Measurements from ENCODE around the gene RNF112.
A peak's percentile ranks its signal among the peaks of the same experiment; 100 is the strongest.

RNF112 gene

DNA sequence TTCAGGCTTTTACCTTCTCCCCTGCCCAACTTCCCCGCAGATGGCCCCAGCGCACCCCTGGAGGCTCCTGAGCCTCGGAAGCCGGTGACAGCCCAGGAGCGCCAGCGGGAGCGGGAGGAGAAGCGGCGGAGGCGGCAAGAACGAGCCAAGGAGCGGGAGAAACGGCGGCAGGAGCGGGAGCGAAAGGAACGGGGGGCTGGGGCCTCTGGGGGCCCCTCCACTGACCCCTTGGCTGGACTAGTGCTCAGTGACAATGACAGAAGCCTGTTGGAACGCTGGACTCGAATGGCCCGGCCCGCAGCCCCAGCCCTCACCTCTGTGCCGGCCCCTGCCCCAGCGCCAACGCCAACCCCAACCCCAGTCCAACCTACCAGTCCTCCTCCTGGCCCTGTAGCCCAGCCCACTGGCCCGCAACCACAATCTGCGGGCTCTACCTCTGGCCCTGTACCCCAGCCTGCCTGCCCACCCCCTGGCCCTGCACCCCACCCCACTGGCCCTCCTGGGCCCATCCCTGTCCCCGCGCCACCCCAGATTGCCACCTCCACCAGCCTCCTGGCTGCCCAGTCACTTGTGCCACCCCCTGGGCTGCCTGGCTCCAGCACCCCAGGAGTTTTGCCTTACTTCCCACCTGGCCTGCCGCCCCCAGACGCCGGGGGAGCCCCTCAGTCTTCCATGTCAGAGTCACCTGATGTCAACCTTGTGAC lies 29.1 kb upstream of the RNF112 start:
- H3K27me3 Mint-ChIP-seq = no peaks in the 10 kb centered on the region
- peaks cover 23% of the 10 kb centered on the region for H3K36me3 Mint-ChIP-seq (ENCODE audit: low read depth)
- no peak overlapping the region for H3K4me3 Mint-ChIP-seq
- H3K27ac Mint-ChIP-seq = no peak overlapping the region
- peaks cover 16% of the 10 kb centered on the region for H3K4me1 Mint-ChIP-seq (ENCODE audit: low read depth)
- no peaks in the 10 kb centered on the region for H3K9me3 Mint-ChIP-seq

DNA sequence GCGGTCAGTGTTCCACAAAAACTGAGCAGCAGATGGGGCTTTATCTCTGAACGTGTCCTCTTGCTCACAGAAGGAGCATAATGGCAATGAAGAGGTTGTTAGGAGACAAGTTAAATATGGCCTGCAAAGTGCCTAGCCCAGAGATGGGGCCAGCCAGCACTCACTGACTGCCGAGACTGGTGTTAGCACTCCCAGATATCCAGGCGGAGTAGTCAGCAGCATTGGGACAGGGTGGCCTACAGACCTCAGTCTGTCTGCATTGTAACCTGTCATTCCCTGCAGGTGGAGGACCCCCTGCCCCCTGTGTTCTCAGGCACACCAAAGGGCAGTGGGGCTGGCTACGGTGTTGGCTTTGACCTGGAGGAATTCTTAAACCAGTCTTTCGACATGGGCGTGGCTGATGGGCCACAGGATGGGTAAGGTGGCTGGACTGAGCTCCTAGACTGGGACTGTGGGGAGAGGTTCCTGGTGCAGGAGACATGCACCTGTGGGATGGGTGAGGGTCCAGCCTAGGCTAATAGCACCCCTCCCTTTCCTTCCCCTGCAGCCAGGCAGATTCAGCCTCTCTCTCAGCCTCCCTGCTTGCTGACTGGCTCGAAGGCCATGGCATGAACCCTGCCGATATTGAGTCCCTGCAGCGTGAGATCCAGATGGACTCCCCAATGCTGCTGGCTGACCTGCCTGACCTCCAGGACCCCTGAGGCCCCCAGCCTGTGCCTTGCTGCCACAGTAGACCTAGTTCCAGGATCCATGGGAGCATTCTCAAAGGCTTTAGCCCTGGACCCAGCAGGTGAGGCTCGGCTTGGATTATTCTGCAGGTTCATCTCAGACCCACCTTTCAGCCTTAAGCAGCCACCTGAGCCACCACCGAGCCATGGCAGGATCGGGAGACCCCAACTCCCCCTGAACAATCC lies 28.2 kb upstream of the RNF112 start:
- peaks cover 13% of the 10 kb centered on the region for H3K4me1 Mint-ChIP-seq (ENCODE audit: low read depth)
- H3K9me3 Mint-ChIP-seq = no peaks in the 10 kb centered on the region
- H3K27ac Mint-ChIP-seq = no peak overlapping the region
- H3K36me3 Mint-ChIP-seq (ENCODE audit: low read depth) = peaks cover 23% of the 10 kb centered on the region
- peaks cover under 1% of the 10 kb centered on the region for H3K27me3 Mint-ChIP-seq
- H3K4me3 Mint-ChIP-seq = no peak overlapping the region

DNA sequence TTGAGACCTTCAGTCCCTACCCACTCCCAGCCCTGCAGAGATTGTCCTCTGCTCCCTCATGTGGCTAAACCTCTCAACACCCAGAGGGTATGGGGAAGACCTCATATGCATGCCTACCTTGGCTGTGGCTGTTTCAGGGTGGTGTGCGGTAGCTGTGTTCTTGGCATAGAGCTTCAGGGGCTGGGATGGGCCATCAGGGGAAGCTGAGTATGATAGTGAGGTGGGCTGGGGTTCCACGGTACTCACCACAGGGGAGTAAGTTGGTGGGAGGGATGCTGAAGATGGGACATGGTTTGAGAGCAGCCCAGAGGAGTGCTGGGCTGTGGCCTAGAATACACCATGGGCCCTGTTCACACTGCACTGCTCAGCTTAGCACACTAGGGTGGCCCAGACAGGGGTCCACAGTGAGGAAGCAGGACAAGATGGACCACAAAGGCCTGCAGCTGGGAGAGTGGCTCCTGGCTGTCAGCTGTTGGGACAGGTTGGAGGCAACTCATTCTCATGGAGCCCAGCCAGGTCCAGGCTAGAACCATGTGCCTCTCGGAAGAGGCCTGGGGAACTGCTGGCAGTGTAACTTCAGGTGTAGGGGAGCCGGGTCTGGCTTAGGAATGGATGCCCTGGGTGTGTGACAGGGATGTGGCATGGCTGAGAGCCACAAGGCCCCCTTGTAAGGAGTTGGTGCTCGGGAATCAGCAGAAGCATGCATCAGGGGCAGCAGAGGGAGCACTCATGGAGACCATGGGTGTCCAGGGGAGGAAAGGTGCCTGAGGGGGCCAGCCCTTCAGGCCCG lies 27.2 kb upstream of the RNF112 start:
- Mint-ChIP-seq H3K4me3 (no peak overlapping the region), H3K9me3 (no peaks in the 10 kb centered on the region), H3K27ac (no peak overlapping the region), H3K4me1 (ENCODE audit: low read depth) (peaks cover 13% of the 10 kb centered on the region), H3K36me3 (ENCODE audit: low read depth) (peaks cover 23% of the 10 kb centered on the region), H3K27me3 (peaks cover 3% of the 10 kb centered on the region)

DNA sequence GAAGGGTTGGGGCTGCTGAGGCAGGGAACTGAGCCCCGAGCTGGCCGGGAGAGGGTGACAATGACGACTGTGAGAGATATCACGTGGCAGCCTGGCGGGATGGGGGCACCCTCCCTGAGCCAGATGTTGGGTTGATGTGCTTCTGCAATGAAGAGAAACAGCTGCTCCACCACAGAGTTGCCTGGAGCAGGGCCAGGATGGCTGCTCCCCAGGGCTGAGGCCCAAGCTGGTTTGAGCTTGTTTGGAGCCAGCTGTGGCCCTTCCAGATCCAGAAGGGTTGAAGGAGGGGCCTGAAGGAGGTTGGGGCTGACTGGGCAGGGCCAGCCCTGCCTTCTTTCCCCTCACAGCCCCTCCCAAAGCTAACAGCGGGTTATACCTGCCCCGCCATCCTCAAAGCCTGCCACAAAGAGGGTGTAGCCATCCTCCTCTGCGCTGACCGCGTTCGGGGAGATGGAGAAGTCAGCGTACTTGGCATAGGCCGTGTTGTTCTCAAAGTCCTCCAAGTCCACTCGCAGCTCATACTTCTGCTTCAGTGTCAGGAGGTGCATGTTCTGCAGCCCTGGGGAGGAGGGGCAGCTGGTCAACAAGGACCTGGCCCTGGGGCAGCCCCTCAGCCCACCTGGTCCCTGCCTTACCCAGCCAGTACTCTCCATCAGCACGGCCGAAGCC lies 26.2 kb upstream of the RNF112 start:
- Mint-ChIP-seq H3K36me3 (ENCODE audit: low read depth) (peaks cover 23% of the 10 kb centered on the region), H3K27me3 (peaks cover 3% of the 10 kb centered on the region), H3K9me3 (no peaks in the 10 kb centered on the region), H3K4me3 (no peak overlapping the region), H3K27ac (no peak overlapping the region), H3K4me1 (ENCODE audit: low read depth) (peaks cover 9% of the 10 kb centered on the region)

DNA sequence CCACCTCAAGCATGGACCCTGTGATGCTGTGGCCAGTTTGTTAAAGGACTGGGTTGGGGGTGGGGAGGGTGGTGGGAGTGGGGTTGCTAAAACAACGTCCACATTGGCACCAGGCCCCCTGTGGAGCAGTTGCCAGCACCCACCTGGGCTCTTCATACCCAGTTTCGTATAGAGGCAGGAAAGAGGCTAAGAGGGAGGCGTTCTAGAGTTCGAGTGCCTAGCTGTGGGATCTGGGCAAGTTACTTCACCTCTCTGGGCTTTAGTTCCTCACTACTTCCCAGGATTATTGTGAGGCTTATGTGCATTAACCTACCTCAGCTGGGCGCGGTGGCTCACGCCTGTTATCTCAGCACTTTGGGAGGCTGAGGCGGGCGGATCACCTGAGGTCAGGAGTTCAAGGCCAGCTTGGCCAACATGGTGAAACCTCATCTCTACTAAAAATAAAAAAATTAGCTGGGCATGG lies 25.5 kb upstream of the RNF112 start:
- H3K4me3 Mint-ChIP-seq = no peak overlapping the region
- peaks cover 9% of the 10 kb centered on the region for H3K4me1 Mint-ChIP-seq (ENCODE audit: low read depth)
- H3K27ac Mint-ChIP-seq = no peak overlapping the region
- H3K36me3 Mint-ChIP-seq (ENCODE audit: low read depth) = peaks cover 17% of the 10 kb centered on the region
- no peaks in the 10 kb centered on the region for H3K9me3 Mint-ChIP-seq
- peaks cover 3% of the 10 kb centered on the region for H3K27me3 Mint-ChIP-seq

DNA sequence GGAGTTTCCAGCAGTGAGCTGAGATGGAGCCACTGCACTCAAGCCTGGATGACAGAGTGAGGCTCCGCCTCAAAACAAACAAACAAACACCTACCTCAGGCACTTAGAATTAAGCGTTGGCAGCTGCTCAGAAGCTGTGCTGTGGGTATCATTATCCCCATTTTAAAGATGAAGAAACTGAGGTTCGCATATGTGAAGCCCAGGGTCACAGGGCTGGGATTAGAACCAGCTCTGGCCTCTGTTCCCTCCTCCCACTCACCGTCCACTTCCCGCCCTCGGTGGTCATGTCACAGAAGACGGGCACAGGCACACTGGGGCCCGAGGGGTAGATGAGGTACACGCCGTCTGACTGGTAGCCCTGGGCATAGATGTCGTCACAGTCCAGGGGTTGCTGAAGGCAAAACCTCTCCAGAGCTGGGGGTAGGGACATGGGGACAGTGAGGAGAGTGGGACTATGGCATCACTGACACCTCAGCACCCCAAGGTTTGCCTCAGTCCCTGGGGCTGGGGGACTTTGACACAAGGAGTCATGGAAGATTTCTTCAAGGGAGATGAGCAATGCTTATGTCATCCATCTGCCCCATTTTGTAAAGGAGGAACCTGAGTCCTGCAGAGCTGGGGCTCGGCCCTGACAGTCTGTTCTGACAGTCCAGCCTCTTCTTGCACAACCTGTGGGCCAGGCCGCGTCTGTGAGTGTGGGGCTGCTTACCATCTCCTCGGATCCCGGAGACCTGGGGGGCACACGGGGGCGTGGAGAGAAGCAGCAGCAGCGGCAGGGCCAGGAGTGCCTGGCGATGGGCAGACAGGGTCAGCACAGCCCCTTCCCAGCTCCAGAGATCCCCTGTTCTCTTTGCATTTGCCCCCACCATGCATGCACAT lies 24.7 kb upstream of the RNF112 start:
- Mint-ChIP-seq H3K4me1 (ENCODE audit: low read depth) (peaks cover 9% of the 10 kb centered on the region), H3K27ac (no peak overlapping the region), H3K27me3 (peaks cover 3% of the 10 kb centered on the region), H3K4me3 (no peak overlapping the region), H3K9me3 (no peaks in the 10 kb centered on the region), H3K36me3 (ENCODE audit: low read depth) (peaks cover 9% of the 10 kb centered on the region)

DNA sequence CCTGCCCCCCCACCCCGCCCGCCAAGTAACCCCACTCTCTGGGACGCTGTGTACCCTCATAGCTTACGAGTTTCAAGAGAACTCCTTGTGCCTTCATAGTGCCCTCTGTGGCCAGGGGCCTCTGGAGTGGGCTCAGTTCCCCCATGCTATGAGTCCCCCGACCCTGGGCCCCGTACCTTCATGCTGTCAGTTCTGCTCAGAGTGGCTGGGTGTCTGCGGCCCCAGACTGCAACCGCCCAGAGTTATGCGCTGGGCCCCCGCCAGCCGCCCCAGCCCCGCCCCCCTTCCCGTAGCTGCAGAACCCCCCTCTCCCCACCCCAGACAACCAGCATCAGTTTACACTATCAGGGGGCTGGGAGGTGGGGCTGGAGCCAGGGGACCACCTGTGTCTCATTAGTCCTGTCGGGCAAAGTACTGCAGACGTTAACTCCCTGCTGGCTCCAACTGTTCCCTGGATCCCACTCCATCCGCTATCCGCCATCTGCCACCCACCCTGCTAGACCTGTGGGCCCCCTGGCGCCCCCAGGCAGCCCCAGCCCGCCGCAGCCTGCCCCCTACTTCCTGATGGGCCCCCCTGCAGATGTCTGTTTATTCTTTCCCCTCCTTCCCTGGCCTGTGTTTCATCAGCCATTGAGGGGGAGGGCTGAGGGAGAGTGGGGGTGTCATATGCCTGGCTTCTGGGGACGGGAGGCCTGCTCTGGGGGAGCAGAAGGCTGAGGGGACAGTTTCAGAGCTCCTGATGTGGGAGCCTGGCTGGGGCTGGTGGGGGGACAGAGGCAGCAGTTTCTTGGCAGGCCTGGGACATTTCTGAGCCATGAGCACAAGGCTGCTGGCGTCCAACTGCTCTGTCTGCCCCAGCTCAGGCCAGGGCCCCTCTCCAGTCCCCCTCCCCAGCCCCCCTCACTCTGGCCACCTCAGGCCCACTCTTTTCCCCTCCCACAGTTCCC lies 23.8 kb upstream of the RNF112 start, which contains the start of gene MFAP4:
TSS of gene MFAP4 (minus strand) at position 217 of the 947 bp plus-strand sequence. CDS start at position 182, 35 bp downstream.
- Mint-ChIP-seq H3K9me3 (no peaks in the 10 kb centered on the region), H3K4me3 (no peak within 1 kb of the TSS), H3K27me3 (peaks cover 3% of the 10 kb centered on the region), H3K4me1 (ENCODE audit: low read depth) (peaks cover 9% of the 10 kb centered on the region), H3K27ac (peak within 1 kb of the TSS; percentile 50), H3K36me3 (ENCODE audit: low read depth) (peaks cover 6% of the 10 kb centered on the region)

DNA sequence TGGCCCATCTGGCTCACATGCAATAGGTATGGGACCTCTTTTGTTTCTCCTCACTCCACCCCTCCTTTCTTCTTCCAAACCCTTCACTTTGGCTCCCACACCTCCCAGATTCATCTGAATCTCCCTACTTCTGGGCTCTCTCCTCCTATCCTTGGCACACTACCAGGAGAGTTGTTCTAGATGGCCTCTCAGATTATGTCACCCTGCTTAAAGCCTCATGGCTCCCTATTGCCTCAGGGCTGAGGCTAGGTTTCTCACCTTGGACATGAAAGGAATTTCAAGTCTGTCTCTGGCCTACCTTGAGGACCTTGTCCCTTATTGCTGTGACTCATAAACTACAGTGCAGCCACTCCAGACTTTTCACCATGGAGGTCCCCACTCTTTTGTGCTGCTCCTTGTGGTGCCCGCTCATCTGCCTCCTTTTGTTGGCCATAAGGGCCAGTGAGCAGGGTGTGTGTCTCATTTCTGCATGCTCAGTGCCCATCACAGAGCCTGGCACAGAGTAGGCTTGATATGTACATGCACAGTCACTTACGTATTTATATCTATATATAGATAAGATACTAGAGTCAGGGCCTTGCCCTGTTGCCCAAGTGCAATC lies 23.0 kb upstream of the RNF112 start:
- Mint-ChIP-seq H3K4me3 (no peak overlapping the region), H3K36me3 (ENCODE audit: low read depth) (peaks cover 6% of the 10 kb centered on the region), H3K9me3 (no peaks in the 10 kb centered on the region), H3K27me3 (peaks cover 3% of the 10 kb centered on the region), H3K27ac (peak overlapping the region; percentile 50), H3K4me1 (ENCODE audit: low read depth) (peaks cover 9% of the 10 kb centered on the region)

DNA sequence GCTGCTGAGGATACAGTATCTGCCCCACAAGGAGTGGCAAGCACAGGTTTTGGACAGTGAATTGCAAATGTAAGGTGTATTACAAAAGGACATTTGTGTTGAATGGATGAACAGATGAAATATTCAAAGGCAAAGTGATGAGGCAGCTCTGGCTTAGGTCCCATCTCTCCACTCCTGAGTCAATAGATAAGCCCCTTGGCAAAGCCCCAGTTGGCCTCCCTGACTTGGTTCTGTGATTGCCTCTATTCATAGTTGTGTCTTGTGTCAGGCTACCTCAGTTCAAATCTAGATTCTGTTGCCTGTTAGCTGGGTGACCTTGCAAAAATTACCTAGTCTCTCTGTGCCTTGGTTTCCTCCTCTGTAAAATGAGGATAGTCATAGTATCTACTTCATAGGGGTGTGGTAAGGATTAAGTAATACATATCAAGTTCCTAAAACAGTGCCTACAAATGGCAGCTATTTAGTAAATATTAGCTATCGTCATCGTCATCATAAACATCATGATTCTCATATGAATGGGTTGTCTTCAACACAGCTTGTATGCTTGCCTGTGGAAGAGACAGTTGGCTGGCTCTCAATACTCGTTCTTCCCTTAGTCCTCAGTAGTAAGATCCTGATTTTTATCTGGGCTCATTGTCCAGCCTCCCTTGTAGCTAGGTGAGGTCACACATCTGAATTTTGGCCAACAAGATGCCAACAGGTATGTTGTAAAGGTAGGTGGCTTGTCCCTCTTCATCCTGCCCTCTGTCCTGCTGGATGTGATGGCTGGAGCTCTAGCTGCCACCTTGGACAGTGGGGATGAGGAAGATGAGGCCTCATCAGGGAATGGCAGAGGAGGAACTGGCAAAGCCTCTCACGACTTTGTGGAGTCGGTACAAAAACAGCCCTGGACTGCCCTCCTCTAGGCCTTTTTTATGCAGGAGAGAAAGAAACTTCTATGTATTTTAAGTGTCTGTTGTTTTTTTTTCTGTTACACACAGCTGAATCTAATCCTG lies 21.9 kb upstream of the RNF112 start:
- Mint-ChIP-seq H3K27me3 (peaks cover 3% of the 10 kb centered on the region), H3K9me3 (no peaks in the 10 kb centered on the region), H3K4me1 (ENCODE audit: low read depth) (peaks cover 9% of the 10 kb centered on the region), H3K27ac (no peak overlapping the region), H3K36me3 (ENCODE audit: low read depth) (peaks cover 5% of the 10 kb centered on the region), H3K4me3 (no peak overlapping the region)

DNA sequence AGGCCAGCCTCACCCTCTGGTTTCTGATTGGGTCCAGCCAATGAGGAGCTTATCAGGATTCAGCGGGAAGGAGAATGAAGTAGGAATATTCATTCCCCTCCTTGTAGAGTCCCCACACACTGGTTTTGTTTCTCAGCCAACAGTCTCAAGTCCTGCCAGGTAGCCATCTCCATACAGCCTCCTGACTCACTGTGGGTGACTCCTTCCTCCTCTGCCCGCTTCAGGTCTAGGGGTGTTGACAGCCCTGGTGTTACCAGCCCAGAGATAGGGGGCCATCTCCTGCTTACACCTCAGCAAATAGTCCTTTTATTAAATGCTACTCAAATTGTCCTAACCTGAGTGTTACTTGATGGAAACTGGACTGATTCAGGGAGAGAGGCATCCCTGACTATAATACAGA lies 20.1 kb upstream of the RNF112 start:
- Mint-ChIP-seq H3K27me3 (peaks cover 3% of the 10 kb centered on the region), H3K36me3 (ENCODE audit: low read depth) (no peaks in the 10 kb centered on the region), H3K27ac (no peak overlapping the region), H3K4me3 (no peak overlapping the region), H3K4me1 (ENCODE audit: low read depth) (peaks cover 9% of the 10 kb centered on the region), H3K9me3 (no peaks in the 10 kb centered on the region)

DNA sequence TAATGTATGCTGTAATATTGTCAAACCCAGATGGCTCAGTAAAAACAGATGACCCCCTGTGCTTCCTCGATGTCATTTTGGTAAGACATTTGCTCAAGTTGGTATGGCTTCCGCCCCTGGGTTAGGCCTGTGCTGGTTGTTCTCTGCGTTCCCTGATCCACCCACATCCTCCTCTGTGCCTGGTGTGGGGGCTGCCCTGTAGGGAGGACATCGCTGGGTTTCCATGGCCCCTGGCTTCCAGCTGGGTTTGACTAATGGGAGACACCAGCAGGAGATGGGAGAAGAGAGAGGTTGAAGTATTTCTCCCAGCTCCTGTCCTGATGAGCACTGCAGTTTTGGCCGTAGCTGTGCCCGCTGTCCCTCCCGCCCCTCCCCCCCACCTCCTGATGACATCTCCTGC lies 19.6 kb upstream of the RNF112 start:
- H3K27me3 Mint-ChIP-seq = peaks cover 3% of the 10 kb centered on the region
- H3K4me1 Mint-ChIP-seq (ENCODE audit: low read depth) = peaks cover 7% of the 10 kb centered on the region
- H3K27ac Mint-ChIP-seq = no peak overlapping the region
- H3K9me3 Mint-ChIP-seq = no peaks in the 10 kb centered on the region
- no peaks in the 10 kb centered on the region for H3K36me3 Mint-ChIP-seq (ENCODE audit: low read depth)
- no peak overlapping the region for H3K4me3 Mint-ChIP-seq

All from stimulated activated naive CD8-positive, alpha-beta T cell treated with anti-CD3 and anti-CD28 coated beads, Interleukin-15, Interleukin-2, amounts not matched to agents 100 ng/mL and 50 ng/mL, for 24 hours (primary cell).